IPS-18c (cell line): ENCODE measurements around the gene SMIM35.

Source experiments
- H3K4me3 ChIP-seq: 2 replicates; pipeline ENCODE4 v1.7.0; 2013; ENCODE audit warnings: low read depth, mild to moderate bottlenecking, low read length, moderate library complexity; ENCODE audit not compliant: insufficient read depth
- H3K9me3 ChIP-seq: one replicate; pipeline ENCODE4 v1.6.1; 2013; ENCODE audit warnings: mild to moderate bottlenecking, low read length, moderate library complexity; ENCODE audit not compliant: control insufficient read depth, insufficient read depth

Gene SMIM35

DNA sequence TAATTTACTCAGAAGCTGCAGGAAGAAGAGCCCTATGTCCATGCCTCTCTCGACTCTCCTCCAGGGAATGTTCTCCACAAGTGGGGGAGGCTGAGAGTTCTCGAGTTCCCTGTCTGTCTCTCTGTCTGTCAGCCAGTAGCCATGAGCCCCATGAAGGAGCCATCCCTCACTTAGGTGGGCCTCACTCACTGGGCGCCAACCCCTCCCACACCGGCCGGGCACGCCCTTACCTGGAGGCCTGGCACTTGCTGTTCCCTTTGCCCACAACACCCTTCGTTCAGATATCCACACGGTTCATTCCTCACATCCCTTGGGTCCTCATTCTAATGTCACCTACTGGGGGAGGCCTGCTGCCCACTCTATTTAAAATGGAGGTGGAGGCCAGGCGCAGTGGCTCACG lies 114.7 kb downstream of the SMIM35 start:
- no peak overlapping the region for H3K4me3 ChIP-seq
- H3K9me3 ChIP-seq = no peaks in the 10 kb centered on the region

DNA sequence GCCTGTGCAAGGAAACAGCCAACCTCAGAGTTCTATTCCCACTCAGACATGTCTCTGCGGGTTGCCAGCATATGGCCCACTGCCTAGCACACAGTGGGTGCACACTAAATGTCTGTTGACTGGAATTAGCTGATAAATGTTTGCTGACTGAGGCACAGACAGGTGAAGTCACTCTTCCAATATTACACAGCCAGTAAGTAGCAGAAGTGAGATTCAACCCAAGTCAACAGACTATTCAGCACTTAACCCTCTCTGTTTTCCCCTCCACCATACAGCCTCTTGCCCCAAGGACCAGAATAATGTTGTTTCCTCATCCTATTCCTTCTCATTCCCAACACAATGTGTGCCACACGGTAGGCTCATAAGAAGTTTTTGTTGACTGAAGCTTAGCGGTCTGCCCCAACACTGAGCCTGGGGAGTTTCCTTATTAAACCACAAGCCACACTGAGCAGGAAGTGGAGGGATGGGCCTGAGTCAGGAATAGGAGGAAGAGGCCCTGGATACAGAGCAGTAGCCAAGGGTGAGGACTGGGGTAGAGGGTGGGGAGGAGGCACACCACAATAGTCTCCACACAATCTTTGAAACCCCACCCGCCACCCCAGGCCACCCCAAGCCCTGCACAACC lies 116.3 kb downstream of the SMIM35 start:
- no peak overlapping the region for H3K4me3 ChIP-seq

DNA sequence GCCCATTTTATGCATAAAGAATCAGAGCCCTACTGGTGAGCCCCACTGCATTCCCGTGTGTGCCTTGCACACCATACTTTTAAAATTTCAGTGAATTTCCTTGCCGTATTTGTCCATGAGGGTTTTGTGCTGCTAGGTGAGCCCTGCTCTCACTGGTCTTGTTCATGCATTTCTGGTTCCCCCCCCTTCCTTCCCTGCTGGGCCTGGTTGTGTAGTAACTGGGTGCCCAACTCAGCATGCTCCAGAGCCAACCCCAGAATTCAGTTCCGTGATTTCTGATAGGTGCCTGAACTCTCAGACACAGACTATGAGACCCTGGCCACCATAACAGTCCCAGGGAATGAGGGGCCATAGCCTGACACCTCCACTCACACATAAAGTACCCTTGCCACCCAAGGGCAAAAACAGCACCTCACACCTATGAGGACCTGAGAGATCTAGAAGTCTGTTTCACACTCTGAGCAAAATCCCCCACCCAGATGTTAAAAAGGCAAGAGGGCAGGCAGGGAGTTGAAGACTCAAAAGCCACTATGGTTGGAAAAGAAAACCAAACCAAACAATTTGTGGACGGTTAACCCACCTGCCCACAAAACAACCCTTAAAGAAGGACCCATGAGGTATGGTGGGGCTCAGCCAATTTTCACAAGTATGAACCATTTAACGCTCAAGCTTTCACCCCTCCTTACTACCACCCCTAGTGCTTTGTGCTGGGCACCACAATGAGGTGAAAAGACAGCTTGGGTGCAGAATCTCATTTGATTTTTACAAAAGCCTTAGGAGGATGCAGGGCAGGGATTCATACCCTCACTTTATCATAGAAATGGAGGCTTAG lies 117.4 kb downstream of the SMIM35 start:
- Histone ChIP-seq H3K9me3 (no peaks in the 10 kb centered on the region), H3K4me3 (no peak overlapping the region)

More for the DNA sequence above, 116.3 kb downstream of the SMIM35 start:
- H3K9me3 ChIP-seq = no peaks in the 10 kb centered on the region

DNA sequence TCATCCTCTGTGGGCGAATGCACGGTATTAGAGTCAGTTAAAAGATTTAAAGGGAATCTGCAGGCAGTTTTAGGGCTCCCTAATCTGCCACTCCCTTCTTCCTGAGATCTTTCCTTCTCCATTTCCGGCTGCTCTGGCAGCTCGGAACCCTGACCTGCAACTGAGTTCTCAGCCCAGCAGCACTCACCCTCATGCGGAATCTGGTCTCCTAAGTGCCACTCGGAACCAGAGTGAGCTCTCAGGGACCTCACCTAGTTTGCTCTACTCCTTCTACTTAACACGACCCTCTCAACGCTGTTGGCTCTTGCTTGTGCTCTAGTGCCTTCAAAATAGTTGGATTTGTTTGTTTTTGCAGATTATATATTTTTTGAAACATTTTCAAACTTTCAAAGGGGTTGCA lies 119.9 kb downstream of the SMIM35 start:
- no peaks in the 10 kb centered on the region for H3K9me3 ChIP-seq

DNA sequence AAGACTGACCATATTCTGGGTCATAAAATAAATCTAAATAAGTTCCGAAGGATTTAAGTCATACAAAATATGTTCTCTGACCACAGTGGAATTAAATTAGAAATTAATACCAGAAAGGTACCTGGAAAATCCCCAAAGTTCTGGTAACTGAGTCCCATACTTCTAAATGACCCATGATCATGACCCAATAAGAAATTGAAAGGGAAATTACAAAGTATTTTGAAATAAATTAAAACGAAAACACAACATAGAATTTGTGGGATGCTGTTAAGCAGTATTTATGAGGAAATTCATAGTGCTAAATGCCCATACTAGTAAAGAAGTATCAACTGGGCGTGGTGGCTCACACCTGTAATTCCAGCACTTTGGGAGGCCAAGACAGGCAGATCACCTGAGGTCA lies 123.9 kb downstream of the SMIM35 start:
- H3K4me3 ChIP-seq = no peak overlapping the region
- H3K9me3 ChIP-seq = no peaks in the 10 kb centered on the region

More for the DNA sequence above, 119.9 kb downstream of the SMIM35 start:
- no peak overlapping the region for H3K4me3 ChIP-seq

DNA sequence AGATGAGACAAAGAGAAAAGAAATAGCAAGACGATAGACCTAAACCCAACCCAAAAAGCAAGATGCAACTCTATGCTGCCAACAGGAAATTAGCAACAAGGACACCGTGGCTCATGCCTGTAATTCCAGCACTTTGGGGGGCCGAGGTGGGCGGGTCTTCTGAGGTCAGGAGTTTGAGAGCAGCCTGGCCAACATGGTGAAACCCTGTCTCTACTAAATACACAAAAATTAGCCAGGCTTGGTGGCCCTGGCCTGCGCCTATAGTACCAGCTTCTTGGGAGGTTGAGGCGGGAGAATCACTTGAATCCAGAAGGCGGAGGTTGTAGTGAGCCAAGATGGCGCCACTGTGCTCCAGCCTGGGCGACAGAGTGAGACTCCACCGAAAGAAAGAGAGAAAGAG lies 124.9 kb downstream of the SMIM35 start:
- Histone ChIP-seq H3K4me3 (no peak overlapping the region), H3K9me3 (no peaks in the 10 kb centered on the region)

DNA sequence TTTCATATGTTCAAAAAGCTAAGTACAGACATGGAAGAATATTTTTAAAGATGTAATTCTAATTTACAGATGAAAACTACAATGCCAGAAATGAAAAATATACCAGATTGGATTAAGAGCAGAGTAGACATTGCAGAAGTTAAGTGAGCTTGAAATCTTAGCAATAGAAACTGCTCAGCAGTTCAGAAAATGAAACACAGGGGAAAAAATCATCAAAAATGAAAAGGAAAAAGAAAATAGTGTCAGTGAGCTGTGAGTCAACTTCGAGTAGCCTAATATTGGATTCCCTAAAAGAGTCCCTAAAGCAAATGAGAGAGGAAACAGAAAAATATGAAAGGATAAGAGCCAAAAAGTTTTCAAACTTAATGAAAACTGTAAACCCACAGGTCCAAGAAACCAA lies 126.4 kb downstream of the SMIM35 start:
- Histone ChIP-seq H3K4me3 (no peak overlapping the region), H3K9me3 (no peaks in the 10 kb centered on the region)

DNA sequence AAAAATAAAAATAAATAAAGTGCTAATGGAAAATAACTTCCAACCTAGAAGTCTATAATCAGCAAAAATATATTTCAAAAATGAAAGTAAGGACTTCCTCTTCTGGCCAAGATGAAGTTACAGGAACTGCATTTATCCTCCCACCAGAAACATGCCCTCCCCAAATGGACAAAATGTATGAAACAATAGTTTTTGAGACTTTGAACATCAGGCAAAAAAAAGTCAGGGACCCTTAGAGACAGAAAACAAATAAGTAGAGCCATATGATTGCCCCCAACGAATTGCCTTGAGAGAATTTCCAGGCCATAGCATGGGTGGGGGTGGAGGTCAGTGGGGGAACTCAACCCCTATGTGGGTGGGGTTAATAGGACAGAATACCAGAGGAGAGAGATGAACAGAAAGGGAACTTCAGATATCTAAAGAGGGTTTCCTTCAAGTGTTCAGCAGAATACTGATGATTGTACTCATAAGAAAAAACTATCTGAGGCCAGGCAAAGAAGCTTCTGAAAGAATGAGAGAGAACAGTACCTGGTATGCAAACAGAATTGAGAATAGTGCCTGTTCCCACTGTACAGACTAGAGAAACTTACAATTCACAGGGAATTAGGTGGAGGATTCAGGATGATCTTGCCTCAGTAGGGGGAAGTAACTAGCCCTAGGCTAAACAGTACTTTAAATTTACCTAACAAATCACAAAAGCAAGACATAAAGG lies 127.2 kb downstream of the SMIM35 start:
- H3K4me3 ChIP-seq = no peak overlapping the region
- H3K9me3 ChIP-seq = no peaks in the 10 kb centered on the region

DNA sequence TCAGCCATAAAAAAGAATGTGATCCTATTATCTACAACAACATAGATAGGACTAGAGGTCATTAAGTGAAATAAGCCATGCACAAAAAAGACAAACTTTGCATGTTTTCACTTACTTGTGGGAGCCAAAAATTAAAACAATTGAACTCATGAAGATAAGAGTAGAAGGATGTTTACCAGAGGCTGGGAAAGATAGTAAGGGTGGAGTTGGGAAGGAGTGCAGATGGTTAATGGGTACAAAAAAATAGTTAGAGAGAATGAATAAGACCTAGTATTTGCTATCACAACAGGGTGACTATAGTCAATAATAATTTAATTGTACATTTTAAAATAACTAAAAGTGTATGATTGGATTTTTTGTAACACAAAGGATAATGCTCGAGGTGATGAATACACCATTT lies 127.8 kb downstream of the SMIM35 start:
- Histone ChIP-seq H3K9me3 (no peaks in the 10 kb centered on the region), H3K4me3 (no peak overlapping the region)
